HEK293T (cell line): ENCODE data around the gene MFN1.

ENCODE experiments used
- BHLHE40 ChIP-seq: fragments of 450-650 bp; IDR thresholded peaks from 2 replicates; pipeline ENCODE4 v1.6.1; 2016; ENCODE audit warnings: mild to moderate bottlenecking, moderate library complexity, borderline replicate concordance
- FOXA1 ChIP-seq: fragments of 450-650 bp; IDR thresholded peaks from 2 replicates; pipeline ENCODE4 v1.6.1; 2016; ENCODE audit warnings: mild to moderate bottlenecking
- HDGF ChIP-seq: fragments of 450-650 bp; IDR thresholded peaks from 2 replicates; pipeline ENCODE4 v1.6.1; 2017; ENCODE audit warnings: antibody characterized with exemption, borderline replicate concordance

DNA sequence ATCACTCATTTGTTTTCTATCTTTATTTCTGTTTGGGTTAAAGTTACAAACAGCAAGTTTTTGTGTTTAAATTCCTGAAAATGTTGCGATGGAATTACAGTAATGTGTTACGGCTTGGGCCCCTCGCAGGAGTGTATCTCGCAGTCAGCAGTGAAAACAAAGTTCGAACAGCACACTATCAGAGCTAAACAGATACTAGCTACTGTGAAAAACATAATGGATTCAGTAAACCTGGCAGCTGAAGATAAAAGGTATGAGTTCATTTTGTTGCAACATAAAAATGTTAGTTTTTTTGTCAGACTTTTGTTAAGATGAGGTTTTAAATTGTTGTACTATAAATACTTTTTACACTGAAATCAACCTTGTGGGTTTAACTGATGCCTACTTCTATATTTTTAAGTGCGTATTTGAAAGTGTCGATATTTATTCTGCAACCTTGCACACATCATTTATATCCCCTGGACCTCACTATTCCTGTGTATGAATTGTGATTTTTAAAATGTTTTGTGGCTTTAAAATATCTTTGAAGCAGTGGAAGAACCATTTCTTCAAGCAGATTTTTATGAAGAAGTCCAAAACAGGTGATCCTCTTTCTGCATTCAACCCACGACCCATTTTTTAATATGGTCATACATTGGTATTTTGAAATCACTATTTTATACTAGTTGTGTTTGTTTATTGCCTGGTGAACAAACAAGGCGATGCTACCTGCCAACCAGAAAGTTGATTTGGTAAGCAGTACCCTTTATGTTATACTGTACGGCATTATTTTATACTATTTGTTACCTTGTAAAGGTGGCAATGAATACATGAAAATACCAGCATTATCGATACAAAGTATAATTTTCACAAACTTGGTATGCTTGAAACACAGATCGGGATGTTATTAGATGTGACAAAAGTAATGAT, 27.8 kb downstream of the MFN1 start:
- no peak for TF ChIP-seq HDGF
- TF ChIP-seq BHLHE40: no peak
- no peak for TF ChIP-seq FOXA1
